SK-N-SH (cell line): ENCODE data around the gene TMCC2.

Source experiments
- JUND ChIP-seq: IDR thresholded peaks from 2 replicates; pipeline ENCODE4 v1.4.0; 2012
- RFX5 ChIP-seq: IDR thresholded peaks from 2 replicates; pipeline ENCODE4 v1.6.1; 2012; ENCODE audit warnings: mild to moderate bottlenecking, improper control_type of control experiment, low read length
- SIN3A ChIP-seq: IDR thresholded peaks from 2 replicates; pipeline ENCODE4 v1.6.1; 2012; ENCODE audit warnings: low read depth, mild to moderate bottlenecking, low read length, moderate library complexity, borderline replicate concordance
- TF ChIP-seq, protein P1 (sequence below): IDR thresholded peaks from 2 replicates; pipeline ENCODE4 v1.4.0; 2012; ENCODE audit warnings: low read depth

DNA sequence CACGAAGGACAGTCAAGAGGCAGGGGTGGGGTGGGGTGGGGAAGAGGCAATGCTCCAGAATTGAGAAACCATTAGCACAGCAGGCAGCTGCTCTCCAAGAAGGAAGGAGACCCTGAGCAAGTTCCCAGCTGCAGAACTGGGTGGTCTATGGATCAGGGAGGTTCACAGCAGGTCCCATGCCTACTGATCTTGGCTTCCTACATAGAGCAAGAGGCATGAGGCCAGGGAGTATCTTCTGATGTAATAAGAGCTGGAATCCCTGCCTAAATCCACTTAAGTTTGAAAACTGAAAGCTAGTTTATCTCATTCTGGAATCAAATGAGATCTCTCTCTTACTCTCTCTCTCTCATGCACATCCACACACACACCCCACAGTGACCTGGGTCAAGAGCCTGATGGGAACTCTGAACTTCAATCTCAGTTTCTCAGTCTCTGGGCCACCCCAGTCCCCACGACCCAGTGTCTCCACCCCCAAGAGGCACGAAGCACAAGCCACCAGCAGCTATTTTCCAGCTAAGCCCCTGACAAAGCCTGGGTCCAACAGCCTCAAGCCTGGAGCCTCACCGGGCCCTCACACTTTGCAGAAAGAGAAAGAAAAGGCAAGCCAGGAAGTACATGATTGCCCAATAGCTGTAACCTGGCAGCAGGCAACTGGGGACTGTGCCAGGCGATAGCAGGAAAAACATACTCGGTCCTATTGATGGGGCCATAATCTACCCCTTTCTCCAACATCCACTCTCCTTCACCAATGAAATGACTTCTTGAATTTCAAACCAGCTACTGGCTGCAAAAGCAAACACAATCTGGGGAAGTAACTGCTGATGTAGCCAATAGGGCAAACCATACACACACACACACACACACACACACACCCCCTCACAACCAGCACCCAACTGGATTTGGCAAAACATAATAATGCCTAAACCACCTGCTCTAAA, 91.6 kb downstream of the TMCC2 start:
- TF ChIP-seq, protein P1, sequence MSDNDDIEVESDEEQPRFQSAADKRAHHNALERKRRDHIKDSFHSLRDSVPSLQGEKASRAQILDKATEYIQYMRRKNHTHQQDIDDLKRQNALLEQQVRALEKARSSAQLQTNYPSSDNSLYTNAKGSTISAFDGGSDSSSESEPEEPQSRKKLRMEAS, result peak; percentile 44; the same call in 1 of the 2 replicates
- TF ChIP-seq RFX5 (no peak), SIN3A (no peak), JUND (no peak)
